GM23248 (cell line): ENCODE results near the gene ZKSCAN5.

ENCODE experiments used
- EZH2 ChIP-seq: fragments of 200-600 bp; sonication (generic); IDR thresholded peaks from 2 replicates; pipeline ENCODE4 v1.6.1; 2018; ENCODE audit warnings: antibody characterized with exemption, mild to moderate bottlenecking; ENCODE audit not compliant: insufficient read depth, poor library complexity, severe bottlenecking
- EZH2phosphoT487 ChIP-seq: fragments of 200-600 bp; sonication (generic); IDR thresholded peaks from 2 replicates; pipeline ENCODE4 v1.6.1; 2018; ENCODE audit warnings: antibody characterized with exemption, moderate library complexity, mild to moderate bottlenecking, low read depth; ENCODE audit not compliant: insufficient read depth

GRCh38 chr7:99504603-99505323 lies at the start of gene ZKSCAN5:
- TF ChIP-seq EZH2phosphoT487: no peak
- no peak for TF ChIP-seq EZH2
